HepG2 (cell line): ENCODE measurements around the gene LRRC25. TPM values are rescaled to one million over a fixed set of nuclear protein-coding genes. Genes with fewer than 3 reads are reported as not detected.

Experiments
- AHR ChIP-seq: IDR thresholded peaks from 2 replicates; pipeline ENCODE4 v1.6.1; 2018; ENCODE audit warnings: missing genetic modification reagents, missing compliant biosample characterization
- FOXK1 ChIP-seq: sonication (generic); formaldehyde crosslinking; IDR thresholded peaks from 2 replicates; pipeline ENCODE4 v1.4.0; 2020; ENCODE audit warnings: low read depth, missing genetic modification reagents, borderline replicate concordance
- HNRNPH1 ChIP-seq: fragments of 200-400 bp; formaldehyde crosslinking; optimal IDR thresholded peaks from 2 replicates; pipeline ENCODE3; 2017; ENCODE audit warnings: mild to moderate bottlenecking, low read depth, low read length
- MYC ChIP-seq: sonication (generic); formaldehyde crosslinking; IDR thresholded peaks from 2 replicates; pipeline ENCODE4 v1.9.0; 2021; ENCODE audit warnings: missing genetic modification reagents, borderline replicate concordance
- NFE2L2 ChIP-seq: fragments of 150-350 bp; IDR thresholded peaks from 2 replicates; pipeline ENCODE4 v1.6.1; 2014; ENCODE audit warnings: low read length
- REPIN1 ChIP-seq: sonication (generic); formaldehyde crosslinking; IDR thresholded peaks from 2 replicates; pipeline ENCODE4 v1.8.0; 2022; ENCODE audit warnings: missing genetic modification reagents, low read depth, mild to moderate bottlenecking, borderline replicate concordance
- ZNF598 ChIP-seq: sonication (generic); formaldehyde crosslinking; IDR thresholded peaks from 2 replicates; pipeline ENCODE4 v1.5.1; 2020; ENCODE audit warnings: mild to moderate bottlenecking, missing genetic modification reagents, borderline replicate concordance
- polyA plus RNA-seq, 8 experiments: library from polyadenylated mRNA; depleted of rRNA in 3 of 8; stranded (reverse) in 7 of 8; unstranded in 1 of 8; fragments of >200 nt; fragmentation: Illumina TruSeq in 4 of 8; extraction: Trizol in 4 of 8; gene quantifications; 2 replicates each; pipeline versions ENCODE4 v1.2.1 to v1.2.3, GENCODE V29; 2011 to 2016; ENCODE audit warnings: low read depth in 4 of 8, missing spikeins in 1 of 8, mixed read lengths in 1 of 8; ENCODE audit not compliant: insufficient read depth in 1 of 8
- total RNA-seq, 5 experiments: library from RNA; depleted of rRNA; stranded (reverse); fragments of >200 nt; fragmentation: Illumina TruSeq; extraction: Trizol; gene quantifications; 2 replicates each; pipeline ENCODE4 v1.2.3, GENCODE V29; 2016; ENCODE audit warnings: low read depth in 1 of 5
- TF ChIP-seq, protein P1 (sequence below): sonication (generic); formaldehyde crosslinking; IDR thresholded peaks from 2 replicates; pipeline ENCODE4 v1.4.0; 2020; ENCODE audit warnings: low read depth, missing genetic modification reagents
- TF ChIP-seq, protein P2 (sequence below): sonication (generic); formaldehyde crosslinking; conservative IDR thresholded peaks from 2 replicates; pipeline ENCODE4 v1.4.0; 2020; ENCODE audit warnings: mild to moderate bottlenecking, missing genetic modification reagents, moderate library complexity
- TF ChIP-seq, protein P3 (sequence below): sonication (generic); formaldehyde crosslinking; IDR thresholded peaks from 2 replicates; pipeline ENCODE4 v1.4.0; 2020; ENCODE audit warnings: missing genetic modification reagents, low read depth, mild to moderate bottlenecking, borderline replicate concordance

Gene LRRC25
- total and polyA plus RNA-seq, 2 of the 13 experiments (the other 11 are each of a cell fraction or from before 2014, with no cell fraction given), result 0.13 to 0.53 TPM

DNA sequence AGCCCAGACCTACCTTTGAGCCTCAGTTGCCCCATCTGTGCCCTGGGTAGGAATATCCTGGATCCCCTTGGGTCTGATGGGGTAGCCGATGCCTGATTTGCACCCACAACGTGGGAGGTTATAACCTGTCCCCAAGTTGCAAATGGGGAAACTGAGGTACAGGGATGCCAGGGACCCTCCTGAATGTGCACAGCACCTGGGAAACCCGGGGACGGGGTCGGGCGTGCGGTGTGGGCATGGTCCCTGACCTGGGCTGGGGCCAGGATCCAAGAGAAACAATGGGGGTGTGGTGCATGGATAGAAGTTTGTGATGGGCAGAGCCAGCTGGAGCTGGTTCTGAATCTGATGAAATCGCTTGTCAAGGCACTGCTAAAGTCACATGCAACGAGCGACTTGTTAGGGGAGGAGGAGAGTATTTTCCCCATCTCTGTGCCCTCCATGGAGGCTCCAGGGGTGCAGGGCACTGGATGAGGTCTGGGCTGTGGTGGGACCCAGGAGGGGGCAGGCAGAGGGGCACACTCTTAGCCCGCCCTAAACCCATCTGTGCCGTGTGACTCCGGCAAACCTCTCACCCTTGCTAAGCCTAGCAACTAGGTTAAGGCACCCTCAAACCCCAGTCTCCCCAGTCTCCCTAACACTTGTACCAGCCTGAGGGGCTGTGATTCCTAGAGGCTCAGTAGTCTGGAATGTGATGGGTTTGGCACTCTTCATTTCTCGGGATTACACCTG is 10.7 kb downstream of the LRRC25 start (continued):
- TF ChIP-seq AHR (no peak), NFE2L2 (no peak), HNRNPH1 (peak; percentile 19), MYC (CRISPR knock-in tag) (no peak), REPIN1 (CRISPR knock-in tag) (no peak), ZNF598 (CRISPR knock-in tag) (no peak), FOXK1 (CRISPR knock-in tag) (no peak)
- TF ChIP-seq, protein P1, sequence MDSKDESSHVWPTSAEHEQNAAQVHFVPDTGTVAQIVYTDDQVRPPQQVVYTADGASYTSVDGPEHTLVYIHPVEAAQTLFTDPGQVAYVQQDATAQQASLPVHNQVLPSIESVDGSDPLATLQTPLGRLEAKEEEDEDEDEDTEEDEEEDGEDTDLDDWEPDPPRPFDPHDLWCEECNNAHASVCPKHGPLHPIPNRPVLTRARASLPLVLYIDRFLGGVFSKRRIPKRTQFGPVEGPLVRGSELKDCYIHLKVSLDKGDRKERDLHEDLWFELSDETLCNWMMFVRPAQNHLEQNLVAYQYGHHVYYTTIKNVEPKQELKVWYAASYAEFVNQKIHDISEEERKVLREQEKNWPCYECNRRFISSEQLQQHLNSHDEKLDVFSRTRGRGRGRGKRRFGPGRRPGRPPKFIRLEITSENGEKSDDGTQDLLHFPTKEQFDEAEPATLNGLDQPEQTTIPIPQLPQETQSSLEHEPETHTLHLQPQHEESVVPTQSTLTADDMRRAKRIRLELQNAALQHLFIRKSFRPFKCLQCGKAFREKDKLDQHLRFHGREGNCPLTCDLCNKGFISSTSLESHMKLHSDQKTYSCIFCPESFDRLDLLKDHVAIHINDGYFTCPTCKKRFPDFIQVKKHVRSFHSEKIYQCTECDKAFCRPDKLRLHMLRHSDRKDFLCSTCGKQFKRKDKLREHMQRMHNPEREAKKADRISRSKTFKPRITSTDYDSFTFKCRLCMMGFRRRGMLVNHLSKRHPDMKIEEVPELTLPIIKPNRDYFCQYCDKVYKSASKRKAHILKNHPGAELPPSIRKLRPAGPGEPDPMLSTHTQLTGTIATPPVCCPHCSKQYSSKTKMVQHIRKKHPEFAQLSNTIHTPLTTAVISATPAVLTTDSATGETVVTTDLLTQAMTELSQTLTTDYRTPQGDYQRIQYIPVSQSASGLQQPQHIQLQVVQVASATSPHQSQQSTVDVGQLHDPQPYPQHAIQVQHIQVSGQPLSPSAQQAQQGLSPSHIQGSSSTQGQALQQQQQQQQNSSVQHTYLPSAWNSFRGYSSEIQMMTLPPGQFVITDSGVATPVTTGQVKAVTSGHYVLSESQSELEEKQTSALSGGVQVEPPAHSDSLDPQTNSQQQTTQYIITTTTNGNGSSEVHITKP, result no peak
- TF ChIP-seq, protein P2, sequence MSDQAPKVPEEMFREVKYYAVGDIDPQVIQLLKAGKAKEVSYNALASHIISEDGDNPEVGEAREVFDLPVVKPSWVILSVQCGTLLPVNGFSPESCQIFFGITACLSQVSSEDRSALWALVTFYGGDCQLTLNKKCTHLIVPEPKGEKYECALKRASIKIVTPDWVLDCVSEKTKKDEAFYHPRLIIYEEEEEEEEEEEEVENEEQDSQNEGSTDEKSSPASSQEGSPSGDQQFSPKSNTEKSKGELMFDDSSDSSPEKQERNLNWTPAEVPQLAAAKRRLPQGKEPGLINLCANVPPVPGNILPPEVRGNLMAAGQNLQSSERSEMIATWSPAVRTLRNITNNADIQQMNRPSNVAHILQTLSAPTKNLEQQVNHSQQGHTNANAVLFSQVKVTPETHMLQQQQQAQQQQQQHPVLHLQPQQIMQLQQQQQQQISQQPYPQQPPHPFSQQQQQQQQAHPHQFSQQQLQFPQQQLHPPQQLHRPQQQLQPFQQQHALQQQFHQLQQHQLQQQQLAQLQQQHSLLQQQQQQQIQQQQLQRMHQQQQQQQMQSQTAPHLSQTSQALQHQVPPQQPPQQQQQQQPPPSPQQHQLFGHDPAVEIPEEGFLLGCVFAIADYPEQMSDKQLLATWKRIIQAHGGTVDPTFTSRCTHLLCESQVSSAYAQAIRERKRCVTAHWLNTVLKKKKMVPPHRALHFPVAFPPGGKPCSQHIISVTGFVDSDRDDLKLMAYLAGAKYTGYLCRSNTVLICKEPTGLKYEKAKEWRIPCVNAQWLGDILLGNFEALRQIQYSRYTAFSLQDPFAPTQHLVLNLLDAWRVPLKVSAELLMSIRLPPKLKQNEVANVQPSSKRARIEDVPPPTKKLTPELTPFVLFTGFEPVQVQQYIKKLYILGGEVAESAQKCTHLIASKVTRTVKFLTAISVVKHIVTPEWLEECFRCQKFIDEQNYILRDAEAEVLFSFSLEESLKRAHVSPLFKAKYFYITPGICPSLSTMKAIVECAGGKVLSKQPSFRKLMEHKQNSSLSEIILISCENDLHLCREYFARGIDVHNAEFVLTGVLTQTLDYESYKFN (CRISPR knock-in tag), result no peak
- TF ChIP-seq, protein P3, sequence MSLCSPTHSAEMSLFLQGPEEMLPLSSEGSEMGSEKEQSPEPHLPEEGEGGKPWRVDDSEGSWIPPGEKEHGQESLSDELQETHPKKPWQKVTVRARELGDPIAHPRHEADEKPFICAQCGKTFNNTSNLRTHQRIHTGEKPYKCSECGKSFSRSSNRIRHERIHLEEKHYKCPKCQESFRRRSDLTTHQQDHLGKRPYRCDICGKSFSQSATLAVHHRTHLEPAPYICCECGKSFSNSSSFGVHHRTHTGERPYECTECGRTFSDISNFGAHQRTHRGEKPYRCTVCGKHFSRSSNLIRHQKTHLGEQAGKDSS (CRISPR knock-in tag), result no peak
- TF ChIP-seq, all 625 proteins: peak for 51
